Epithelial cell of esophagus (primary cell): ENCODE data around the gene SOD1.
A peak's percentile ranks its signal among the peaks of the same experiment; 100 is the strongest.

Experiments used
- DNase-seq: peaks from one replicate; pipeline ENCODE4 v3.0.0; 2010; ENCODE audit warnings: low read depth
- H3K4me3 ChIP-seq: 2 replicates; pipeline ENCODE4 v1.5.1; 2011; ENCODE audit warnings: mild to moderate bottlenecking, low read length, control low read depth
- CTCF ChIP-seq: IDR thresholded peaks from 2 replicates; pipeline ENCODE4 v1.5.1; 2011; ENCODE audit warnings: low read depth, mild to moderate bottlenecking, low read length, control low read depth, inconsistent platforms; ENCODE audit not compliant: insufficient read depth; ENCODE audit errors: missing control alignments

Gene SOD1

GRCh38 chr21:31696424-31696823, 36.9 kb downstream of the SOD1 start:
- TF ChIP-seq CTCF, result no peak
- no peak overlapping the region for H3K4me3 ChIP-seq
- DNase-seq, result no peak

GRCh38 chr21:31698461-31698860, 39.0 kb downstream of the SOD1 start:
- no peak overlapping the region for H3K4me3 ChIP-seq
- no peak for DNase-seq
- TF ChIP-seq CTCF, result no peak

- DNase-seq, result no peak
- H3K4me3 ChIP-seq, result no peak overlapping the region
- TF ChIP-seq CTCF, result no peak
Measured at GRCh38 chr21:31700040-31700439, 40.5 kb downstream of the SOD1 start.

GRCh38 chr21:31706562-31706961, 47.1 kb downstream of the SOD1 start:
- no peak for TF ChIP-seq CTCF
- no peak for DNase-seq
- no peak overlapping the region for H3K4me3 ChIP-seq

GRCh38 chr21:31707499-31707898, 48.0 kb downstream of the SOD1 start:
- DNase-seq, result peak; percentile 15
- no peak overlapping the region for H3K4me3 ChIP-seq
- no peak for TF ChIP-seq CTCF

- H3K4me3 ChIP-seq, result no peak overlapping the region
- TF ChIP-seq CTCF, result no peak
- no peak for DNase-seq
Measured at GRCh38 chr21:31708541-31708940, 49.0 kb downstream of the SOD1 start.

- no peak overlapping the region for H3K4me3 ChIP-seq
- DNase-seq, result no peak
- TF ChIP-seq CTCF, result no peak
Measured at GRCh38 chr21:31710586-31710985, 51.1 kb downstream of the SOD1 start.
